ENCODE measurements around the gene POLD4.

POLD4 gene

GRCh38 chr11:67303132-67303834, 50.1 kb downstream of the POLD4 start, which contains the start of gene SSH3:
SSH3 (plus strand) TSS chr11:67303530; CDS start chr11:67303626, 96 bp downstream.
- peak in 1 of 2 donors; percentile 42 for DNase-seq (ENCODE audit: low read depth in 2 of 2)

DNA sequence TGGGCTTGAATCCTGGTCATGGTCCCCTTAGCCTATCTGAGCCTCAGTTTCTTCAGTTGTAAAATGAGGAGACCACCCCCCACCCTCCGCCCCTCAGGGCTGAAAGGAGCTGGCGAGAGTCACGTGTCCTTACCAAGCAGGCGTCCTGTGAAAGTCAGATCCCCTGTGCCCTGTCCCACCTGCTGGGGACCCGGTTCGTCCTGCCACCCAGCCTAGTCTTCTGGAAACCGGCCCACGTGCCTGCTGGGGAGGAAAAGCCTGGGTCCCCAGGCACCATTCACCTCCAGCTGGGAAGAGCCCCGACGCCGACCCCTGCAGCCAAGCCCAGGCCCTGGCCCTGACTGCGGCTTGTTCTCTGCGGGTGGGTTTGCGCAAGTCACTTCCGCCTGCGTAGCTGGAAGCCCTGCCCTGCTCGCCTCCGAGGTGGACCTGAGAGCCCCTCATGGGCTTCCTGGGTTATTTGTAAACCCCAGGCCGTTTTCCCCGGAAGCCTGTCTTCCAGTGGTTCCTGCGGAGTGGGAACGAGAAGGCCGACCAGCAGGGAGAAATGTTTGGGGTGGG, 50.7 kb downstream of the POLD4 start:
- no peak for DNase-seq (ENCODE audit: low read depth in 2 of 2)

DNA sequence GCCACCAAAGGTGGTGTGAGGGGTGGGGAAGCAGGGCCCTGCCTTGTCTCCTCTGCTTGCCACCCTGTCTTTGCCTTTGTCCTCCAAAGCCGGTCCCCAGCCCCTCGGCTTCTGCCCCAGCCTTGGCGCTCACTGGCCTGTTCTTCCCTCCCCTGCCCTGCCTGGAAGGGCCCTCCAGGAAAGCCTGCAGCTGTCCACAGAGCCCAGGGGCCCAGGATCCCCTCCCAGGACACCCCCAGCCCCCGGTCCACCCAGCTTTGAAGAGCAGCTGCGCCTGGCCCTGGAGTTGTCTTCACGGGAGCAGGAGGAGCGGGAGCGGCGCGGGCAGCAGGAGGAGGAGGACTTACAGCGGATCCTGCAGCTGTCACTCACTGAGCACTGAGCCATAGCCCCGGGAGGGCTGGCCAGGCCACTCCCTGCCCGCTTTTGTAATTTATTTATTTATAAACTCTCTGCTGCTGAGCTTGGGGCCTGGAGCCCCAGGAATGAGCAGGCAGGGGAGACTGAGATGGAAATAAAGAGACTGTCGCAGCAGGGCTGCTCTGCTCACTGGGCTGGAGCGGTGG, 51.3 kb downstream of the POLD4 start:
- no peak for DNase-seq (ENCODE audit: low read depth in 2 of 2)

DNA sequence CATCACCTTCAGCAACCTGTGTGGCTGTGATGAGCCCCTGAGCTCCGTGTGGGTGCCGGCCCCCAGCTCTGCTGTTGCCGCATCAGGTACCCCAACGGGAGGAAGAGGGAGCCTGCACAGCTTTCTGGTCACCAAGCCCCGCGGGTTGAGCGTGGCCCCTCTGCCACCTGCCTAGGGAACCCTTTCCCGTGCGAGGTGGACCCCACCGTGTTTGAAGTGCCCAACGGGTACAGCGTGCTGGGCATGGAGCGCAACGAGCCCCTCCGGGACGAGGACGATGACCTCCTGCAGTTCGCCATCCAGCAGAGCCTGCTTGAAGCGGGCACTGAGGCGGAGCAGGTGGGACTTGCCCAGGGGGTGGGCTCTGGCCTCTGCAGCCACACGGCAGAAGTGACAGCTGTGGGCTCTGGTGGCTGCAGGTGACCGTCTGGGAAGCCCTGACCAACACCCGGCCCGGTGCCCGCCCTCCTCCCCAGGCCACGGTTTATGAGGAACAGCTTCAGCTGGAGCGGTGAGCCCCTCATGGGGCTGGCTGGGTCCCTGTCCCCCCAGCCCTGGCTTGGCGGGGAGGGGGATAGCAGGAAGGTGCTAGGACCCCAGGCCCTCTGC, 51.9 kb downstream of the POLD4 start:
- DNase-seq (ENCODE audit: low read depth in 2 of 2), result no peak

Measured in stimulated activated CD8-positive, alpha-beta memory T cell treated with anti-CD3 and anti-CD28 coated beads, Interleukin-2, amount 100 ng/mL, for 48 hours (primary cell).